Skin epidermis (tissue), 12 donors: ENCODE results near the gene KIF21A.
"Not testable (repeated sequence)": the region's sequence is repeated elsewhere in the genome, so short reads cannot be mapped to it uniquely, and the experiment has no call there.

Source experiments
- H3K27ac ChIP-seq, 21 experiments: fragments of 200-600 bp; sonication (generic) in 11 of 21; one replicate each; pipeline ENCODE4 v1.5.0; 2020; ENCODE audit warnings: mild to moderate bottlenecking in 3 of 21, inconsistent platforms in 2 of 21, moderate library complexity in 2 of 21
- H3K4me3 ChIP-seq, 7 experiments: fragments of 200-600 bp; sonication (generic) in 2 of 7; one replicate each; pipeline ENCODE4 v1.5.0; 2020; ENCODE audit warnings: inconsistent platforms in 2 of 7, mild to moderate bottlenecking in 2 of 7, moderate library complexity in 1 of 7

Gene KIF21A

DNA sequence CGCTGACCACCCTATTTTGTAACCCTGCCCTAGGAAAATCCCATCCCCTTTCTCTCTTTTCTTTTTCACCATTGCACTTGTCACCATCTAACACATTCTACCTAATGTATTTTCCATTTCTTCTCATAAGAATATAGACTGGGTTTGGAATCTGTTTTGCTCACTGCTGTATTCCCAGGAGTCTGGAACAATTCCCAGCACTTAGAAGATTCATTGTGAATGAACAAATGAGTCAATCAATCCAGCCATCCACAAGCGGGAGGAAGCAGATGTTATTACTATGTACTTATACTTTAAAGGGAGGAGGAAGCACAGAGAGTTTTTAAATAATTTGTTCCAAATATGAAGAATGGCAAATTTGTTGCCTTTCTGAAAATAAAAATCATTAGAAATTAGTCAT lies 142.1 kb downstream of the KIF21A start:
- H3K27ac ChIP-seq, result no peak overlapping the region

GRCh38 chr12:39297891-39298290 lies 145.0 kb downstream of the KIF21A start:
- Histone ChIP-seq H3K27ac (no peak overlapping the region), H3K4me3 (no peak overlapping the region)

More for the DNA sequence above, 142.1 kb downstream of the KIF21A start:
- no peak overlapping the region for H3K4me3 ChIP-seq

DNA sequence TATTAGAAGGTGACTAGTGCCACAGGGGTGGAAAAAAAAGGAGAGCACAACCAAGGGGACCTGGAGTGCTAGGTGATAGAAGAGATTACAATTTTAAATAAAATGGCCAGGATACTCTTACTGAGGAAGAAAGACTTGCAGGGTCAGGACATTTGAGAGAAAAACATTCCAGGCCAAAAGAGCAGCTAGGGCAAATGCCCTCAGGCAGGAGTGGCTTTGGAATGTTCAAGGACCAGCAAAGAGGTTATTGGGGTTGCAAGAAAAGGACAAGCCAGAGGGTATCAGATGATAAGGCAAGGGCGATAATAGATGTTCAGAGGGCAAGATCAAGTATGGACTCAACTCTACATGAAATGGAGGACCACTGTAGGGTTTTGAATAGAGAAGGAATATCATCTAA lies 146.4 kb downstream of the KIF21A start:
- H3K4me3 ChIP-seq, result no peak overlapping the region
- H3K27ac ChIP-seq, result no peak overlapping the region

DNA sequence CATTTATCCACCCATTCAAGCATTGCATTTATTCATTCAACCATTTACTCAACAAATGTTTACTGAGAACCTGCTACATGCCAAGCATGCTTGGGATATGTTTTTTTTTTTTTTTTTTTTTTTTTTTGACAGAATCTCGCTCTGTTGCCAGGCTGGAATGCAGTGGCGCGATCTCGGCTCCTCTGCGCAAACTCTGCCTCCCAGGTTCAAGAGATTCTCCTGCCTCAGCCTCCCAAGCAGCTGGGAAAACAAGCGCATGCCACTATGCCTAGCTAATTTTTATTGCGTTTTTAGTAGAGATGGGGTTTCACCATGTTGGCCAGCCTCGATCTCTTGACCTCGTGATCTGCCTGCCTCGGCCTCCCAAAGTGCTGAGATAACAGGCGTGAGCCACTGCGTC lies 147.3 kb downstream of the KIF21A start:
- not testable (repeated sequence) for H3K27ac ChIP-seq, H3K4me3 ChIP-seq

DNA sequence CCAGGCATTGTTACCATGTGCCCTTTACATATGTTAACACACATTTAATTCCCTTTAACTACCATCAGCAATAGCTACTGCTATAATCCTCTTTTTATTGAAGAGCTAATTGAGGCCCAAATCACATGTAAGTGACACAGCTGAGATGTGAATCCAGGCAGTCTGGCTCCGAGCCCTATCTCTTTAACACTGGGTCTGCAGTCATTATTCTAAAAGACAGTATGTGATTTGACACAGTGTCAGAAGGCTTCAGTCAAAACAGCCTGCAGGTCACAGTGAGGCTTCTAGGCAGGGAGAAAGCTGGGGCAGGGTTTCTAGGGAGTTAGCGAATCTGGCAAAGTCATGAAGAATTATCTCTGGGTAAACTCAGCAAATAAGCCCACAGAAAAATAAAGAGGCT lies 148.2 kb downstream of the KIF21A start:
- no peak overlapping the region for H3K27ac ChIP-seq
- no peak overlapping the region for H3K4me3 ChIP-seq

GRCh38 chr12:39292125-39292630 lies 150.7 kb downstream of the KIF21A start:
- Histone ChIP-seq H3K27ac (no peak overlapping the region), H3K4me3 (no peak overlapping the region)

GRCh38 chr12:39287817-39288216 lies 155.1 kb downstream of the KIF21A start:
- Histone ChIP-seq H3K4me3 (no peak overlapping the region), H3K27ac (no peak overlapping the region)

GRCh38 chr12:39287409-39287808 lies 155.5 kb downstream of the KIF21A start:
- no peak overlapping the region for H3K4me3 ChIP-seq
- no peak overlapping the region for H3K27ac ChIP-seq

- H3K4me3 ChIP-seq, result no peak overlapping the region
- no peak overlapping the region for H3K27ac ChIP-seq
These were observed 164.5 kb downstream of the KIF21A start for GRCh38 chr12:39278426-39278825.

DNA sequence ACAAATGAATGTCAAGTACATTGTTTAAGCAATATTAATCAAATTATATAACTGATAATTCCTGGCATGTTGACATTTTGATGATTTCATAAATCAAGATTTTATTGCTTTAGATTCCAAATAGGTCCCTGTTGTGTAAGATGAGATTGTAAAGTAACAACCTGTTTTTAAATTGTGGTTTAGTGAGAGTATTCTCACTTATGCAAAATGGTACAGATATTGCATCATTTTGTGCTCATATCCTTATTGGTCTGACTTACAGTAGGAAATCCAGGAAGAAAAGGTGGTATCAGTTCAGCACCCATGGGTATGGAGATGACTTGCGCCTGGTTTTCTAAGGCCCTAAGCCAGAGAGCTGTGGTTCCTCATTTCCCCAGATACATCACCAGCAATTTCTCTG lies 165.5 kb downstream of the KIF21A start:
- H3K27ac ChIP-seq, result no peak overlapping the region

DNA sequence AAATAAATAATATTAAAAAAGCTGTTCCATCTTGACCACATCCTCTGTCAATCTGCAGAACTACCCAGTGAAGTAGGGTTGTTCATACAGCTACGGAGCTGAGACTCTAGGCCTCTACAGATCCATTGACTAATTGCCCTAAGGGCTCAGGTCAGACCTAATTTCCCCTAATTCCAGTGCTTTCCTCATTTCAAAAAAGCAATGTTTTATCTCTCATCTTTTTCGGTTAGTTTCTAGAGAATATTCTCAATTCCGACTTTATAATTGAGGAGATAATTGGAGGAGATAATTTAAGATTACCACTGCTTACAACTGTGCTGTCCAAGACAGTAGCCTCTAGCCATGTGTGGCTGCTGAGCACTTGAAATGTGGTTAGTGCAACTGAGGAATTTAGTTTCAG lies 167.1 kb downstream of the KIF21A start:
- no peak overlapping the region for H3K27ac ChIP-seq

More for the DNA sequence above, 165.5 kb downstream of the KIF21A start:
- H3K4me3 ChIP-seq, result no peak overlapping the region

DNA sequence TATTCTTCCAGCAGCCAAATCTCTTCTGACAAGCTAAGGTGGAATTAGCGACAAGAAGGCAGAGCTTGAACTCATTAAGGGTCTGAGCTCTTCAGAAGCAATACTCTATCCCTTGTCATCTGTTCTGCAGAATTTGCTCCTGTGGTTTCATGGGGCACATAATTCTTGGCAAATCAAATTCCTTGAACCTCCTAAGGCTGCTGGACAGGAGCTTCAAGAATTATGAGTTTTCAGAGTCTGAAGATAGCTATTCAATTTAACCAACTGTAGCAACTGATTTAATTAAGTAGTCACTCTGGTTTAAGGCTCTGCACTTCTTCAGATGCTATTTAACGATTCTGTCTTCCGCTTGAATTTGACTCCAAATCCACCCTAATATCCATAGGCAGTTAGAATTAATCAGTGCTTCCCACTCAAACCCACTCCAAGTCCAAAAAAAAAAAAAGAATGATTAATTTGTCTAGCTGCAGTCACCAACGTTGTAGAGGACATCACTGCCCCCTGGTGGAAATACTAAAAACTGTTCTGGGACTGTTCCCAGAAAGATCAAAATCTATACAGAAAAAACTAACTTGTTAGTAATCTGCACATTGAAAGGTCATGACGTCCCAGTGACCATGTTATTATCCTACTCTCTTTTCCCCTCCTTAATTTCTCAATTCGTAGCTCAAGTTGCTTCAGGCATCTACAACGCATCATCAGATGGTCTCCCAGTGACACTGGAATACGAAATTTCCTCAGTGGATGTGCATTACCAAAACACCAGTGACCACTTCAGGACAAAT lies 169.9 kb downstream of the KIF21A start:
- no peak overlapping the region for H3K4me3 ChIP-seq
- no peak overlapping the region for H3K27ac ChIP-seq

More for the DNA sequence above, 167.1 kb downstream of the KIF21A start:
- H3K4me3 ChIP-seq, result no peak overlapping the region

- H3K4me3 ChIP-seq, result no peak overlapping the region
These were observed 173.4 kb downstream of the KIF21A start for GRCh38 chr12:39269492-39269891.

DNA sequence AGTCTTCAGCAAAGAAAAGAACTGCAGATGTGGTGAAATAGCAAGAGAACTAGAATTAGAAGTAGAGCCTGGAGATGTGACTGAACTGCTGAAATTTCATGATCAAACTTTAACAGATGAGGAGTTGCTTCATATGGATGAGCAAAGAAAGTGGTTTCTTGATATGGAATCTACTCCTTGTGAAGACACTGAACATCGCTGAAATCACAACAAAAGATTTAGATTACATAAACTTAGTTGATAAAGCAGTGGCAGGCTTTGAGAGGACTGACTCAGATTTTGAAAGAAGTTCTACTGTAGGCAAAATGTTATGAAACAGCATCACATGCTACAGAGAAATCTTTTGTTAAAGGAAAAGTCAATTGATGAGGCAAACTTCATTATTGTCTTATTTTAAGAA lies 175.0 kb downstream of the KIF21A start:
- Histone ChIP-seq H3K27ac (no peak overlapping the region), H3K4me3 (no peak overlapping the region)

More at GRCh38 chr12:39269492-39269891, 173.4 kb downstream of the KIF21A start:
- H3K27ac ChIP-seq, result no peak overlapping the region

DNA sequence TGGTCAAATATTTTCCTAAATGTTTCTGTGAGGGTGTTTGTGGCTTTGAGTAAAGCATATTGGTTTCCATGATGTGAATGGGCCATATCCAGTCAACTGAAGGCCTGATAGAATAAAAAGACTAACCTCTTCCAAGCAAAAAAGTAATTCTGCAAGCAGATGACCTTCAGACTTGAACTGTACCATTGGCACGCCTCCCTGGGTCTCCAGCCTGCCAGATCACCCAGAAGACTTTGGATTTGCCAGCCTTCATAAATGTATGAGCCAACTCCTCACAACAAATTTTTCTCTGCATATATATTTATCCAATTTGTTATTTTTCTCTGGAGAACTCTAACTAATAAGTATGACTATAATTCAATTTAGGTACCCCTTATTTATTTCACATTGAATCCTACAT lies 190.3 kb downstream of the KIF21A start:
- H3K4me3 ChIP-seq, result no peak overlapping the region

More for the DNA sequence above, 190.3 kb downstream of the KIF21A start:
- H3K27ac ChIP-seq, result no peak overlapping the region
